K562 (cell line): ENCODE measurements around the gene RASAL1.

ENCODE experiments used
- EZH2 ChIP-seq: IDR thresholded peaks from 2 replicates; pipeline ENCODE4 v1.6.1; 2012; ENCODE audit warnings: low read depth, mild to moderate bottlenecking, inconsistent platforms, low read length, borderline replicate concordance
- TF ChIP-seq, protein P1 (sequence below), 3 experiments: IDR thresholded peaks in 2 of 3; conservative IDR thresholded peaks in 1 of 3; 2 replicates each; pipeline ENCODE4 v1.5.1; 2011 to 2012; ENCODE audit warnings: low read length in 3 of 3, mild to moderate bottlenecking in 3 of 3, control low read depth in 2 of 3, improper control_type of control experiment in 1 of 3, inconsistent platforms in 1 of 3, low read depth in 1 of 3, mixed read lengths in 1 of 3, moderate library complexity in 1 of 3; ENCODE audit not compliant: insufficient read depth in 2 of 3

DNA sequence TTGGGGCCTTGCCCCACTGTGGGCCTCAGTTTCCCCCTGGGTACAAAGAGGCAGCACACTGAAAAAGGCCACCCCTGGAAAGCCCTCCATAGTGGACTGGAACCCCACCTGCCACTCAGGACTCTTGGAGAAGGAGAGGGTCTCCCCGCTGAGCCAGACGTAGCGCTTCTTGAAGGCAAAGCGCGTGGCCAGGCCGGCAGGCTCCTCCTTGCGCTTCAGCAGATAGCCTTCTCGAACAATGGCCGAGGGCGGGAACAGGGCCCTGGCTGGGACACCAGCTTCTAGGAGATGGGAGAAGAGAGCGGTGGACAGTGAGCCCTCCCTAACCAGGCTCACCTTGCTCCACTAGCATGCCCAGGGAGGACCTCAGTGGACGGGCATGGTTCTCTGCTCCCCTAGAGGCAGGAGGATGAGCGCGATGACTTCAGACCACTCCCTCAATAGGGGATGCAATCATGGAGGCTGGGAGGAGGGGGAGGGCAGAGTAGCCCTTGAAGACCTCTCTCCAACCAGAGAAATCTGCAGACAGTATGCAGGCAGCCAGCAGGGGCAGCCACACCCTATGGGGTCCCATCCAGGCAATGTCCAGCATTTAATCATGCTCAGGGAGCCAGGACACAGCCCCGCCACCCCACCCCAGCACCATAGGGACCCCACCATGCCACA, 29.8 kb downstream of the RASAL1 start:
- TF ChIP-seq, protein P1, sequence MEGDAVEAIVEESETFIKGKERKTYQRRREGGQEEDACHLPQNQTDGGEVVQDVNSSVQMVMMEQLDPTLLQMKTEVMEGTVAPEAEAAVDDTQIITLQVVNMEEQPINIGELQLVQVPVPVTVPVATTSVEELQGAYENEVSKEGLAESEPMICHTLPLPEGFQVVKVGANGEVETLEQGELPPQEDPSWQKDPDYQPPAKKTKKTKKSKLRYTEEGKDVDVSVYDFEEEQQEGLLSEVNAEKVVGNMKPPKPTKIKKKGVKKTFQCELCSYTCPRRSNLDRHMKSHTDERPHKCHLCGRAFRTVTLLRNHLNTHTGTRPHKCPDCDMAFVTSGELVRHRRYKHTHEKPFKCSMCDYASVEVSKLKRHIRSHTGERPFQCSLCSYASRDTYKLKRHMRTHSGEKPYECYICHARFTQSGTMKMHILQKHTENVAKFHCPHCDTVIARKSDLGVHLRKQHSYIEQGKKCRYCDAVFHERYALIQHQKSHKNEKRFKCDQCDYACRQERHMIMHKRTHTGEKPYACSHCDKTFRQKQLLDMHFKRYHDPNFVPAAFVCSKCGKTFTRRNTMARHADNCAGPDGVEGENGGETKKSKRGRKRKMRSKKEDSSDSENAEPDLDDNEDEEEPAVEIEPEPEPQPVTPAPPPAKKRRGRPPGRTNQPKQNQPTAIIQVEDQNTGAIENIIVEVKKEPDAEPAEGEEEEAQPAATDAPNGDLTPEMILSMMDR (IDR thresholded peaks at IDR 0.05 in 2 of 3, conservative IDR thresholded peaks at IDR 0.05 in 1 of 3; ENCODE audit: insufficient read depth in 2 of 3, low read depth in 1 of 3, low read length in 3 of 3), result no peak
- TF ChIP-seq EZH2, result no peak
